Activated effector memory CD4-positive, alpha-beta T cell treated with Interleukin-2 at 50 U/mL for 16 hours (primary cell): ENCODE measurements around the gene MEIS3.

Experiments
- DNase-seq: peaks from one replicate; pipeline ENCODE4 v3.0.0-alpha.2; 2020

Gene MEIS3

DNA sequence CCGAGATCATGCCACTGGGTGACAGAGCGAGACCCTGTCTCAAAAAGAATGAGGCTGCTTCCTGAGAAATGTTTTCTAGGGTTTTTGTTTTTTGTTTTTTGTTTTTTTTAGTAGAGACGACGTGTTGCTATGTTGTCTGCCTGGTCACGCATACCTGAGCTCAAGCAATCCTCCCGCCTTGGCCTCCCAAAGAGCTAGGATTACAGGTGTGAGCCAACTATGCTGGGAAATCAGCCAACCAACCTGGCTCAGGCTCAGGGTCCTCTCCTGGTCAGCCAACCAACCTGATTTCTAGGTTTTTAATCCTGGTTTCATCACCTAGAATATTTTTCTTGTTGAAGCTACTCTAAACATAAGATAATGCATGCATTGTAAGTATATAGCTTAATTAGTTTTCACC is 62.4 kb downstream of the MEIS3 start:
- DNase-seq, result no peak

DNA sequence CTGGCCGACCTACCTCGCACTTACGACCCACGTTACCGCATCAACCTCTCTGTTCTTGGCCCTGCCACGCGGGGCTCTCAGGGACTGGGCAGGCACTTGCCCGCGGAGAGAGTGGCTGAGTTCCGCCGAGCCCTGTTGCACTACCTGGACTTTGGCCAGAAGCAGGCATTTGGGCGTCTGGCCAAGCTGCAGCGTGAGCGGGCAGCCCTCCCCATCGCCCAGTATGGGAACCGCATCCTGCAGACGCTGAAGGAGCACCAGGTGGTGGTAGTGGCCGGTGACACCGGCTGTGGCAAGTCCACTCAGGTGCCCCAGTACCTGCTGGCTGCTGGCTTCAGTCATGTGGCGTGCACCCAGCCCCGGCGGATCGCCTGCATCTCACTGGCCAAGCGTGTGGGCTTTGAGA is 66.0 kb downstream of the MEIS3 start:
- no peak for DNase-seq
